Transverse colon (tissue), 4 donors: ENCODE results near the gene NEK1.

Experiments used
- EP300 ChIP-seq: sonication (generic); formaldehyde crosslinking; IDR thresholded peaks from one replicate; pipeline ENCODE4 v1.6.1; 2017; ENCODE audit warnings: antibody characterized with exemption, low read depth
- POLR2A ChIP-seq: fragments of 450-650 bp; IDR thresholded peaks from one replicate; pipeline ENCODE4 v1.6.1; 2016; ENCODE audit warnings: antibody characterized with exemption, mild to moderate bottlenecking, moderate library complexity
- POLR2AphosphoS5 ChIP-seq, 3 donors: sonication (generic); formaldehyde crosslinking; IDR thresholded peaks; one replicate each; pipeline ENCODE4 v1.6.1; 2016; ENCODE audit warnings: antibody characterized with exemption in 3 of 3
- TF ChIP-seq, protein P1 (sequence below), 5 experiments: fragments of 200-600 bp in 3 of 5; fragments of 450-650 bp in 2 of 5; sonication (generic) in 3 of 5; IDR thresholded peaks; 1 replicate in 2 of 5; 2 replicates in 3 of 5; pipeline ENCODE4 v1.5.1; 2016 to 2017; ENCODE audit warnings: antibody characterized with exemption in 5 of 5, inconsistent platforms in 3 of 5, mild to moderate bottlenecking in 2 of 5, moderate library complexity in 1 of 5

DNA sequence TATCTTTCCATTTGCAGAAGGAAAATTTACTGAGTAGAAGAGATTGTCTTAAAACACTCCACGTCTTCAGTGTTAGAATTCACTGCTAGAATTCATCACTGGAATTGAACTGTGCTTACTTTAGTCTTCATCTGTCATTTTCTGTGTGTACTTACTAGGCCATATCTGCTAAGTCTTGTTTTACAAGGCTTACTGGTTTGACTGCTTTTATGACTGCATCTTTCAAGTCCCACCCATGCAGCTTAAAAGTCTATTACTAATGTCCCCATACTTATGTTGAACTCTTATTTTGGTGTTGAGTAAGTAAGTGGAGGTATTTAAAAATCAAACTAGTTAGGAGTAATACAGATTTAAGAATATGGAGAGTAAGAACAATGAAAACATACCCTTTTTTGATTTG is 22.6 kb upstream of the NEK1 start:
- TF ChIP-seq, protein P1, sequence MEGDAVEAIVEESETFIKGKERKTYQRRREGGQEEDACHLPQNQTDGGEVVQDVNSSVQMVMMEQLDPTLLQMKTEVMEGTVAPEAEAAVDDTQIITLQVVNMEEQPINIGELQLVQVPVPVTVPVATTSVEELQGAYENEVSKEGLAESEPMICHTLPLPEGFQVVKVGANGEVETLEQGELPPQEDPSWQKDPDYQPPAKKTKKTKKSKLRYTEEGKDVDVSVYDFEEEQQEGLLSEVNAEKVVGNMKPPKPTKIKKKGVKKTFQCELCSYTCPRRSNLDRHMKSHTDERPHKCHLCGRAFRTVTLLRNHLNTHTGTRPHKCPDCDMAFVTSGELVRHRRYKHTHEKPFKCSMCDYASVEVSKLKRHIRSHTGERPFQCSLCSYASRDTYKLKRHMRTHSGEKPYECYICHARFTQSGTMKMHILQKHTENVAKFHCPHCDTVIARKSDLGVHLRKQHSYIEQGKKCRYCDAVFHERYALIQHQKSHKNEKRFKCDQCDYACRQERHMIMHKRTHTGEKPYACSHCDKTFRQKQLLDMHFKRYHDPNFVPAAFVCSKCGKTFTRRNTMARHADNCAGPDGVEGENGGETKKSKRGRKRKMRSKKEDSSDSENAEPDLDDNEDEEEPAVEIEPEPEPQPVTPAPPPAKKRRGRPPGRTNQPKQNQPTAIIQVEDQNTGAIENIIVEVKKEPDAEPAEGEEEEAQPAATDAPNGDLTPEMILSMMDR (IDR thresholded peaks at IDR 0.05) = no peak
- no peak for TF ChIP-seq POLR2A
- no peak for TF ChIP-seq EP300
- peak in 2 of 3 donors; percentile 51 to 69 for TF ChIP-seq POLR2AphosphoS5 (IDR thresholded peaks at IDR 0.05)
